Measurements from ENCODE around the gene SBSN. TPM values are rescaled to one million over a fixed set of nuclear protein-coding genes. Genes with fewer than 3 reads are reported as not detected.

SBSN gene
- not detected for total RNA-seq

GRCh38 chr19:35528218-35529038 is at the start of gene SBSN:
Gene SBSN, minus strand, starts transcription at chr19:35528311. Its CDS starts 30 bp downstream, at chr19:35528281.
- no peak within 1 kb of the TSS for H3K4me3 Mint-ChIP-seq
- CTCF ChIA-PET = no interaction called here
- POLR2A ChIA-PET = no interaction called here
- H3K4me1 Mint-ChIP-seq = peaks cover 4% of the 10 kb centered on the region
- no peak for DNase-seq
- H3K27me3 Mint-ChIP-seq = peaks cover 24% of the 10 kb centered on the region
- no peak within 1 kb of the TSS for H3K27ac Mint-ChIP-seq
- H3K9me3 Mint-ChIP-seq = no peaks in the 10 kb centered on the region
- H3K36me3 Mint-ChIP-seq (ENCODE audit: low read depth) = no peaks in the 10 kb centered on the region

- peaks cover 28% of the 10 kb centered on the region for H3K27me3 Mint-ChIP-seq
- no peak overlapping the region for H3K4me3 Mint-ChIP-seq
- no peaks in the 10 kb centered on the region for H3K36me3 Mint-ChIP-seq (ENCODE audit: low read depth)
- no peak overlapping the region for H3K27ac Mint-ChIP-seq
- peaks cover 3% of the 10 kb centered on the region for H3K4me1 Mint-ChIP-seq
- CTCF ChIA-PET = no interaction called here
- POLR2A ChIA-PET = no interaction called here
- no peak for DNase-seq
- peaks cover 22% of the 10 kb centered on the region for H3K9me3 Mint-ChIP-seq
Measured at GRCh38 chr19:35571406-35571965, 43.4 kb upstream of the SBSN start.

- Mint-ChIP-seq H3K4me3 (no peak overlapping the region), H3K9me3 (peaks cover 4% of the 10 kb centered on the region), H3K27me3 (peaks cover 28% of the 10 kb centered on the region), H3K27ac (no peak overlapping the region), H3K4me1 (peaks cover 3% of the 10 kb centered on the region), H3K36me3 (ENCODE audit: low read depth) (no peaks in the 10 kb centered on the region)
- ChIA-PET CTCF (no interaction called here), POLR2A (no interaction called here)
- no peak for DNase-seq
Measured at GRCh38 chr19:35569281-35569781, 41.2 kb upstream of the SBSN start.

GRCh38 chr19:35566738-35567137 is 38.6 kb upstream of the SBSN start:
- Mint-ChIP-seq H3K9me3 (no peaks in the 10 kb centered on the region), H3K4me1 (peaks cover 2% of the 10 kb centered on the region), H3K27me3 (peaks cover 18% of the 10 kb centered on the region), H3K4me3 (no peak overlapping the region), H3K36me3 (ENCODE audit: low read depth) (no peaks in the 10 kb centered on the region), H3K27ac (no peak overlapping the region)
- POLR2A ChIA-PET = no interaction called here
- CTCF ChIA-PET = interaction anchor here (0.7 kb wide), 1 partner anchor 41 kb away, joined by 5 read pairs; no protein-coding TSS in a partner anchor
- DNase-seq = no peak

- peaks cover 21% of the 10 kb centered on the region for H3K27me3 Mint-ChIP-seq
- POLR2A ChIA-PET = no interaction called here
- H3K4me3 Mint-ChIP-seq = no peak overlapping the region
- no peak overlapping the region for H3K27ac Mint-ChIP-seq
- H3K4me1 Mint-ChIP-seq = no peaks in the 10 kb centered on the region
- CTCF ChIA-PET = interaction anchor here (0.6 to 1.0 kb wide), 4 partner anchors 37 to 953 kb away, joined by 3 to 4 read pairs (median 4); no protein-coding TSS in a partner anchor
- no peaks in the 10 kb centered on the region for H3K9me3 Mint-ChIP-seq
- DNase-seq = no peak
- no peaks in the 10 kb centered on the region for H3K36me3 Mint-ChIP-seq (ENCODE audit: low read depth)
Measured at GRCh38 chr19:35565016-35565856, 37.1 kb upstream of the SBSN start.

- H3K9me3 Mint-ChIP-seq = no peaks in the 10 kb centered on the region
- POLR2A ChIA-PET = no interaction called here
- CTCF ChIA-PET = interaction anchor here (0.6 kb wide), 1 partner anchor 100 kb away, joined by 3 read pairs; no protein-coding TSS in a partner anchor
- H3K27ac Mint-ChIP-seq = no peak within 1 kb of the TSS
- peaks cover 34% of the 10 kb centered on the region for H3K27me3 Mint-ChIP-seq
- no peak within 1 kb of the TSS for H3K4me3 Mint-ChIP-seq
- no peak for DNase-seq
- peaks cover 3% of the 10 kb centered on the region for H3K4me1 Mint-ChIP-seq
- H3K36me3 Mint-ChIP-seq (ENCODE audit: low read depth) = no peaks in the 10 kb centered on the region
Measured at GRCh38 chr19:35563207-35563829, 35.2 kb upstream of the SBSN start, which contains the start of gene ATP4A. Gene ATP4A, minus strand, starts transcription at chr19:35563658. Its CDS starts 29 bp downstream, at chr19:35563629.

GRCh38 chr19:35562776-35563175 is 34.7 kb upstream of the SBSN start:
- Mint-ChIP-seq H3K27me3 (peaks cover 36% of the 10 kb centered on the region), H3K36me3 (ENCODE audit: low read depth) (no peaks in the 10 kb centered on the region), H3K9me3 (no peaks in the 10 kb centered on the region), H3K4me3 (no peak overlapping the region), H3K4me1 (peaks cover 5% of the 10 kb centered on the region), H3K27ac (no peak overlapping the region)
- ChIA-PET POLR2A (no interaction called here), CTCF (no interaction called here)
- DNase-seq = no peak

- H3K27ac Mint-ChIP-seq = no peak overlapping the region
- DNase-seq = no peak
- no peaks in the 10 kb centered on the region for H3K9me3 Mint-ChIP-seq
- H3K4me1 Mint-ChIP-seq = peaks cover 6% of the 10 kb centered on the region
- peaks cover 37% of the 10 kb centered on the region for H3K27me3 Mint-ChIP-seq
- H3K36me3 Mint-ChIP-seq (ENCODE audit: low read depth) = no peaks in the 10 kb centered on the region
- CTCF ChIA-PET = no interaction called here
- no peak overlapping the region for H3K4me3 Mint-ChIP-seq
- POLR2A ChIA-PET = no interaction called here
Measured at GRCh38 chr19:35562336-35562735, 34.2 kb upstream of the SBSN start.

- Mint-ChIP-seq H3K27me3 (peaks cover 36% of the 10 kb centered on the region), H3K27ac (no peak overlapping the region), H3K4me3 (no peak overlapping the region), H3K36me3 (ENCODE audit: low read depth) (no peaks in the 10 kb centered on the region), H3K9me3 (no peaks in the 10 kb centered on the region), H3K4me1 (peaks cover 9% of the 10 kb centered on the region)
- ChIA-PET CTCF (no interaction called here), POLR2A (no interaction called here)
- no peak for DNase-seq
Measured at GRCh38 chr19:35561436-35561835, 33.3 kb upstream of the SBSN start.

GRCh38 chr19:35560677-35561076 is 32.6 kb upstream of the SBSN start:
- Mint-ChIP-seq H3K9me3 (no peaks in the 10 kb centered on the region), H3K27me3 (peaks cover 36% of the 10 kb centered on the region), H3K27ac (no peak overlapping the region), H3K4me3 (no peak overlapping the region), H3K4me1 (peaks cover 9% of the 10 kb centered on the region), H3K36me3 (ENCODE audit: low read depth) (no peaks in the 10 kb centered on the region)
- ChIA-PET POLR2A (no interaction called here), CTCF (no interaction called here)
- DNase-seq = no peak

GRCh38 chr19:35560271-35560670 is 32.2 kb upstream of the SBSN start:
- H3K27ac Mint-ChIP-seq = no peak overlapping the region
- POLR2A ChIA-PET = no interaction called here
- CTCF ChIA-PET = no interaction called here
- no peaks in the 10 kb centered on the region for H3K36me3 Mint-ChIP-seq (ENCODE audit: low read depth)
- no peak overlapping the region for H3K4me3 Mint-ChIP-seq
- peaks cover 9% of the 10 kb centered on the region for H3K4me1 Mint-ChIP-seq
- peaks cover 36% of the 10 kb centered on the region for H3K27me3 Mint-ChIP-seq
- no peak for DNase-seq
- H3K9me3 Mint-ChIP-seq = no peaks in the 10 kb centered on the region

- ChIA-PET POLR2A (no interaction called here), CTCF (interaction anchor here (0.5 to 0.7 kb wide), 2 partner anchors 11 to 406 kb away, joined by 3 read pairs; no protein-coding TSS in a partner anchor)
- no peak overlapping the region for H3K27ac Mint-ChIP-seq
- no peaks in the 10 kb centered on the region for H3K9me3 Mint-ChIP-seq
- H3K36me3 Mint-ChIP-seq (ENCODE audit: low read depth) = no peaks in the 10 kb centered on the region
- no peak overlapping the region for H3K4me3 Mint-ChIP-seq
- peaks cover 36% of the 10 kb centered on the region for H3K27me3 Mint-ChIP-seq
- H3K4me1 Mint-ChIP-seq = peaks cover 9% of the 10 kb centered on the region
- DNase-seq = no peak
Measured at GRCh38 chr19:35559781-35560180, 31.7 kb upstream of the SBSN start.
